ENCODE measurements around the gene CNTN5.

- TF ChIP-seq EZH2 (IDR thresholded peaks at IDR 0.05; ENCODE audit: low read length, unreplicated experiment), result no peak
- TF ChIP-seq CTCF (conservative IDR thresholded peaks at IDR 0.05; ENCODE audit: low read depth, low read length), result no peak
- no peak for TF ChIP-seq EZH2phosphoT487 (IDR thresholded peaks at IDR 0.05; ENCODE audit: borderline replicate concordance, low read length)
Observed at GRCh38 chr11:99494065-99494464, 473.3 kb downstream of the CNTN5 start.
